Activated CD4-positive, alpha-beta T cell treated with anti-CD3 and anti-CD28 coated beads, Interleukin-2, Interleukin-4, amounts not matched to agents 100 ng/mL and 50 ng/mL, durations not matched to agents 16 hours and 8 hours (primary cell): Measurements from ENCODE around the gene PEBP1.

Experiments used
- DNase-seq: peaks from one replicate; pipeline ENCODE4 v3.0.0-alpha.2; 2020; ENCODE audit warnings: low spot score

Gene PEBP1

DNA sequence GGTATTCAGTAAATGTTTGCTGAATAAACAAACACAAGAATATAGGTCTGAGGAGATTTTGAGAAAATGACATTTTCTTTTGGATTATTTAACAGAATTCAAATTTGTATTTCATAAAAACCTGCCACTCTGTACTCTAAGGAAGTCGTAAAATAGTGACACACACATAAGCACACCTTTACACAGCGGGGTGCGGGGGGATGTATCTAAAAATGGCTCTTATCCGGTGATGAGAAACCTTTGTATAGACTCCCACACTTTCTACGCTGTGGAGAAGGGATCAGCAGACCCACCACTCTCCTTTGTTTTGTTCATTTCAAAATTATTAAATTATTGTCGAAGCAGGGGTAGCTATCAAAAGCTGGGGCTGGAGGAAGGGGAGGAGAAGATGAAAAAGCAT lies 58.0 kb downstream of the PEBP1 start:
- no peak for DNase-seq
